ENCODE results near the gene SUPT4H1. TPM values are rescaled to one million over a fixed set of nuclear protein-coding genes. Genes with fewer than 3 reads are reported as not detected.
"Not testable (repeated sequence)": the region's sequence is repeated elsewhere in the genome, so short reads cannot be mapped to it uniquely, and the experiment has no call there.

The SUPT4H1 gene
- total RNA-seq, 2 experiments from 2014 or later, result 85.8 to 91.0 TPM

DNA sequence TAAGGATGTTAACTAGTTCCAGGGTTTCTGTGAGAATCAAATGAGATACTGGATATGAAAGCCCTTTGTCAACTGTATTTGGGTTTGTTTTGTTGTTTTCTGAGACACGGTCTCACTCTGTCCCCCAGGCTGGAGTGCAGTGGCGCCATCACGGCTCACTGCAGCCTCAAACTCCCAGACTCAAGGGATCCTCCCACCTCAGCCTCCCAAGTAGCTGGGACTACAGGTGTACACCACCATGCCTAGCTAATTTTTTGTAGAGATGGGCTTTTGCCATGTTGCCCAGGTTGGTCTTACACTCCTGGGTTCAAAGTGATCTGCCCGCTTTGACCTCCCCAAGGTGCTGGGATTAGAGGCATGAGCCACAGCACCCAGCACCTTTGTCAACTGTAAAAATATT lies 8.9 kb downstream of the SUPT4H1 start:
- ChIA-PET POLR2A (interaction anchor here (0.9 to 22.3 kb wide), 9 partner anchors 8 to 1443 kb away, joined by 3 to 1460 read pairs (median 17); partner anchors contain the start of genes RNF43, SUPT4H1 and TSPOAP1), CTCF (interaction anchor here (2.4 to 3.3 kb wide), 5 partner anchors 9 to 27 kb away, joined by 11 to 91 read pairs (median 28); partner anchors contain the start of genes SUPT4H1 and TSPOAP1)
- Mint-ChIP-seq H3K4me3 (peak overlapping the region; percentile 98), H3K9me3 (no peaks in the 10 kb centered on the region), H3K4me1 (peaks cover 81% of the 10 kb centered on the region), H3K36me3 (ENCODE audit: low read depth) (peaks cover 88% of the 10 kb centered on the region), H3K27ac (peak overlapping the region; percentile 100), H3K27me3 (no peaks in the 10 kb centered on the region)
- no peak for DNase-seq

DNA sequence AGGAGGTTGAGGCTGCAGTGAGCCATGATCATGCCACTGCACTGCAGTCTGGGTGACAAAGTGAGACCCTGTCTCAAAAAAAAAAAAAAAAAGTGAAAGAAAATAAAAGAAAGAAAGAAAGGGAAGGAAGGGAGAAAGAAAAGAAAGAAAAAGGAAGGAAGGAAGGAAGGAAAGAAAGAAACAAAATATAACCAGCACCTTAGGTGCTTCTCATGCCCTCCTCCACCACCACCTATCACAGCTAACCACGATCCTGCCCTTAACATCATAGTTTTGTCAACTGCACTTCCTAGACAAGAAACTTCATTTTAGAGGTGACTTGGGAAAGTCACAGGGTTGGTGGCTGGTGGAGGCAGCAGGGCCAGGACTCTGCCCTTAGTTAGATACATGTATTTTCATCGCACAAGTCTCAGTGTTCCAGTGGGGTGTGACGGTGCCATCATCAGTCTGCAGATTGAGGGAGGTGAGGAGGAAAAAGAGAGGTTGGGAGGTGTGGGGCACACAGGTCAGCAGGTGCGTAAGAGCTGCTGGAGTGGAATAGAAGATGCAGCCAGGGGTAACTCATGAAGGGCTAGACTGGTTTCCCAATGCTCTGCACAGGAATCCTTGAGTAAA lies 10.0 kb downstream of the SUPT4H1 start:
- H3K27ac Mint-ChIP-seq, result peak overlapping the region; percentile 100
- POLR2A ChIA-PET, result interaction anchor here (3.3 to 22.3 kb wide), 5 partner anchors 7 to 73 kb away, joined by 17 to 1460 read pairs (median 882); partner anchors contain the start of genes RNF43, SUPT4H1 and TSPOAP1
- CTCF ChIA-PET, result interaction anchor here (0.8 to 6.0 kb wide), 6 partner anchors 8 to 24 kb away, joined by 3 to 41 read pairs (median 16); partner anchors contain the start of gene SUPT4H1
- H3K4me3 Mint-ChIP-seq, result peak overlapping the region; percentile 98
- DNase-seq, result no peak
- H3K36me3 Mint-ChIP-seq (ENCODE audit: low read depth), result peaks cover 83% of the 10 kb centered on the region
- H3K27me3 Mint-ChIP-seq, result no peaks in the 10 kb centered on the region
- H3K9me3 Mint-ChIP-seq, result no peaks in the 10 kb centered on the region
- peaks cover 74% of the 10 kb centered on the region for H3K4me1 Mint-ChIP-seq

- Mint-ChIP-seq H3K36me3 (ENCODE audit: low read depth) (peaks cover 79% of the 10 kb centered on the region), H3K27ac (peak overlapping the region; percentile 100), H3K4me1 (peaks cover 74% of the 10 kb centered on the region), H3K4me3 (peak overlapping the region; percentile 98)
- ChIA-PET CTCF (interaction anchor here (0.8 to 6.0 kb wide), 5 partner anchors 9 to 24 kb away, joined by 3 to 41 read pairs (median 8); partner anchors contain the start of gene SUPT4H1), POLR2A (interaction anchor here (7.3 to 22.3 kb wide), 4 partner anchors 7 to 74 kb away, joined by 81 to 1460 read pairs (median 1112); partner anchors contain the start of genes RNF43, SUPT4H1 and TSPOAP1)
- not testable (repeated sequence) for H3K9me3 Mint-ChIP-seq, H3K27me3 Mint-ChIP-seq, DNase-seq
These were observed 10.7 kb downstream of the SUPT4H1 start for GRCh38 chr17:58341136-58341860.

DNA sequence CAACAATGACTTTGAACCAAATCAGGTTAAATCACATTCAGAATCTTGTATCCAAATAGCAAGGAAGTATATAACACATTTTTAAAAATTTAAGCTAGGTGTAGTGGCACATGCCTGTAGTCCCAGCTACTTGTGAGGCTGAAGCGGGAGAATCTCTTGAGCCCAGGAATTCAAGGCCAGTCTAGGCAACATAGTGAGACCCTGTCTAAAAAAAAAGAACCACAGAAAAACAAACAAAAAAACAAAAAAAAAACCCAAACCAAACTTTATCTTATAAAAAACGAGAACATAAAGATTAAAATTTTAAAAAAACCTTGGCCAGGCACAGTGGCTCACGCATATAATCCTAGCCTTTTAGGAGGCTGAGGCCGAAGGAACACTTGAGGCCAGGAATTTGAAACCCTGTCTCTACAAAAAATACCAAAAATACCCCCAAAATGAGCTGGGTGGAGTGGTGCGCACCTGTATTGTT lies 11.6 kb downstream of the SUPT4H1 start:
- no peaks in the 10 kb centered on the region for H3K27me3 Mint-ChIP-seq
- peak overlapping the region; percentile 98 for H3K4me3 Mint-ChIP-seq
- POLR2A ChIA-PET, result interaction anchor here (1.5 to 22.3 kb wide), 6 partner anchors 6 to 766 kb away, joined by 4 to 1460 read pairs (median 482); partner anchors contain the start of genes RNF43, SUPT4H1, TRIM37 and TSPOAP1
- no peak for DNase-seq
- H3K4me1 Mint-ChIP-seq, result peaks cover 74% of the 10 kb centered on the region
- no peaks in the 10 kb centered on the region for H3K9me3 Mint-ChIP-seq
- H3K36me3 Mint-ChIP-seq (ENCODE audit: low read depth), result peaks cover 70% of the 10 kb centered on the region
- peak overlapping the region; percentile 100 for H3K27ac Mint-ChIP-seq
- CTCF ChIA-PET, result interaction anchor here (1.6 to 6.0 kb wide), 5 partner anchors 8 to 77 kb away, joined by 4 to 41 read pairs (median 8); partner anchors contain the start of genes RNF43 and SUPT4H1

DNA sequence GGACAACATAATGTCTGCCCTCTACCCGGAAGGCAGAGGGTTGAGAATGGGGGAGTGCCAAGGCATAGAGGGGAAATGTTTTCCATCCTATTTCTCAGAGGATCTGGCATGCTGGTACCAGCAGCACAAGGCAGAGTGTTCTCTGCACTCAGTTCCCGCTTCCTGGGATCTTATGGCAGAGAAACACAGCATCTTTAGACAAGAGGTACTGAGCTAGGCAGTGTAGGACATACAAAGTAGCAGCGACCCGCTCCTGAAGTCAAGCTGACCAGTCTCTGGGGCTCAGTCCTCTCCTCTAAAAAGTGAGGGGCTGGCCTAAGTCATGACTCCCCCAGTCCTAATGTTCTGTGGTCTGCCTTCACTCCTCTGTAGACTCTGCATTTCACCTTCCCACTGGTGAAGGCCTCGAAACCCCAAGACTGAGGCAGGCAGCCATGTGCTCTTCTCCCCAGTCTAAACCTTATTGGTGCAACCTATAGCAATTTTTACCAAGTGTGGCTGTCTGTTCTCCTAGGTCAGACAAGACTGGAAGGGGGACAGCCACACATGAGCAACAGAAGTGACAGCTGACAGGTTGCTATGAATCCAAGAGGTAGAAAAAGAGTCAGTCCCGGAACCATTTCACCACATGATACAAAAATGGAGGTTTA lies 12.1 kb downstream of the SUPT4H1 start:
- ChIA-PET CTCF (interaction anchor here (1.8 to 6.0 kb wide), 6 partner anchors 6 to 78 kb away, joined by 7 to 51 read pairs (median 26); partner anchors contain the start of genes RNF43 and SUPT4H1), POLR2A (interaction anchor here (0.9 to 22.3 kb wide), 11 partner anchors 3 to 767 kb away, joined by 3 to 1460 read pairs (median 8); partner anchors contain the start of genes RNF43, SRSF1, SUPT4H1 and TRIM37)
- Mint-ChIP-seq H3K4me3 (peak overlapping the region; percentile 98), H3K27me3 (no peaks in the 10 kb centered on the region), H3K27ac (peak overlapping the region; percentile 100), H3K9me3 (no peaks in the 10 kb centered on the region), H3K36me3 (ENCODE audit: low read depth) (peaks cover 65% of the 10 kb centered on the region), H3K4me1 (peaks cover 70% of the 10 kb centered on the region)
- DNase-seq, result peak; percentile 43

DNA sequence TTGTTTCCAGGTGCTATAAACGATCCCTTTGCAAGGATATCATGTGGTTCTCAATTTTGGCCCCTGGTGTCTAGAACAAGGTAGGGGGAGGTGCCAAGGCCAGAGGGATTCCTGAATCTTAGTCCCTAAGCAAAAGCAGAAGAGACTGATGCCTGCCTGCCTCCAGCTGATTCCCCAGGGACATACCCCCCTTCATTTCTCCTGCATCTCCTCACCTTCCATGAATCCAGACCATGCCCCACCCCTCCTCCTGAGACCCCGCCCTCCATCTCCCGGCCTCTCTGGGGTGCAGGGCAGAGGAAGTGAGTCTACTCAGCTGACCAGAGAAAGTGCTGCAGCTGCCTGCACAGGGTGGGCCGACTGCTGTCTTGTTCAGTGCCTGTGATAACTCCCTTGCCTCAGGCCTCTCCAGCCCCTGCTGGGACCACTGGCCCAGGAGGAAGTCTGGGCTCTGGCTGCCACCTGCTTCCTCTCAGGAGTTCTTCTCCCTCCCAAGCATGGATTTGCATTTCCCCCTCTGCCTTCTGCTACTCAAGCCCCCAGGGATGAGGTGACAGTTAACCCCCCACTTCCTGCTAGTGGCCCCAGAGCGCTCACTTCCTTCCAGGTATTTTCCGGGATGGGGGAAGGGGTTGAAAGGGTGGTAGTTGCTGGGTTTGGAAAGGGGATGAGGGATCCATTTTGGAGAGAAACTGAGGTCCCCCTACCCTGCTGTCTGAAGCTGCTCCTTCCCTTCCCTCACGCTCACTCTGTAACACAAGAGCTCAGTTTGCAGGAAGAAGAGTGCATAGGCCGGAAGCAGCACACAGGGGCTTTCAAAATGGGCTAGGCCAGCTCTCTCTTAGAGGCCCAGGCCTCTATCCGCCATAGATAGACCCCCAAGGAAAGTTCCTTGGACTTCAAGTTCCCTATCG lies 12.9 kb downstream of the SUPT4H1 start:
- H3K27ac Mint-ChIP-seq, result peak overlapping the region; percentile 100
- no peaks in the 10 kb centered on the region for H3K27me3 Mint-ChIP-seq
- CTCF ChIA-PET, result interaction anchor here (1.8 to 6.0 kb wide), 7 partner anchors 7 to 149 kb away, joined by 4 to 51 read pairs (median 26); partner anchors contain the start of genes RNF43 and SUPT4H1
- peaks cover 65% of the 10 kb centered on the region for H3K4me1 Mint-ChIP-seq
- peak overlapping the region; percentile 98 for H3K4me3 Mint-ChIP-seq
- peaks cover 64% of the 10 kb centered on the region for H3K36me3 Mint-ChIP-seq (ENCODE audit: low read depth)
- H3K9me3 Mint-ChIP-seq, result no peaks in the 10 kb centered on the region
- DNase-seq, result peak; percentile 85
- POLR2A ChIA-PET, result interaction anchor here (0.9 to 22.3 kb wide), 14 partner anchors 4 to 1490 kb away, joined by 3 to 1460 read pairs (median 8); partner anchors contain the start of genes RNF43, SRSF1, SUPT4H1 and TRIM37

DNA sequence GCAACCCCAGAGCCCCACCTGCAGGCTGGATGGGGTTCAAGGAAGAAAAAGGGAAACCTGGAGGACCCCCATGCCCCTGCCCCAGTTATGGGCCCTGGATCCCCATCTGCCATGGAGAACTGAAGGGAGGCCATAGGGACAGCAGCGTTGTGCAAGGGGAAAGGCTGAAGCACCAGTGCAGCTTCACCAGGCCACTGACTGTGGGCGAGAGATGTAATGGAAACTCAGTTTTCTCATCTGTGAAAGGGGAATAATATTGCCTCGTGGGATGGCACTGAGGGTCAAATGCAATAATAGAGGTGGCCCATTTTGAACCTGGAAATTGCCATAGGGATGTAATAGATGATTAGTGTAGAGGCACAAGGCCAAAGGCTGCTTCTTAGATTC lies 13.6 kb downstream of the SUPT4H1 start:
- no peaks in the 10 kb centered on the region for H3K27me3 Mint-ChIP-seq
- peak overlapping the region; percentile 98 for H3K4me3 Mint-ChIP-seq
- H3K4me1 Mint-ChIP-seq, result peaks cover 58% of the 10 kb centered on the region
- POLR2A ChIA-PET, result interaction anchor here (1.2 to 22.3 kb wide), 19 partner anchors 4 to 1500 kb away, joined by 3 to 1460 read pairs (median 15); partner anchors contain the start of genes MTMR4, RNF43, SRSF1 and SUPT4H1
- CTCF ChIA-PET, result interaction anchor here (1.4 to 6.0 kb wide), 8 partner anchors 8 to 149 kb away, joined by 4 to 51 read pairs (median 14); partner anchors contain the start of genes RNF43 and SUPT4H1
- H3K9me3 Mint-ChIP-seq, result no peaks in the 10 kb centered on the region
- H3K27ac Mint-ChIP-seq, result peak overlapping the region; percentile 100
- DNase-seq, result no peak
- H3K36me3 Mint-ChIP-seq (ENCODE audit: low read depth), result peaks cover 59% of the 10 kb centered on the region

- POLR2A ChIA-PET, result interaction anchor here (0.7 to 22.3 kb wide), 22 partner anchors 3 to 1501 kb away, joined by 3 to 1460 read pairs (median 12); partner anchors contain the start of genes HSF5, MTMR4, RNF43 and SKA2
- H3K4me1 Mint-ChIP-seq, result peaks cover 52% of the 10 kb centered on the region
- CTCF ChIA-PET, result interaction anchor here (0.8 to 6.0 kb wide), 8 partner anchors 8 to 150 kb away, joined by 3 to 51 read pairs (median 13); partner anchors contain the start of genes RNF43 and SUPT4H1
These were observed 14.2 kb downstream of the SUPT4H1 start for GRCh38 chr17:58337600-58338453.

DNA sequence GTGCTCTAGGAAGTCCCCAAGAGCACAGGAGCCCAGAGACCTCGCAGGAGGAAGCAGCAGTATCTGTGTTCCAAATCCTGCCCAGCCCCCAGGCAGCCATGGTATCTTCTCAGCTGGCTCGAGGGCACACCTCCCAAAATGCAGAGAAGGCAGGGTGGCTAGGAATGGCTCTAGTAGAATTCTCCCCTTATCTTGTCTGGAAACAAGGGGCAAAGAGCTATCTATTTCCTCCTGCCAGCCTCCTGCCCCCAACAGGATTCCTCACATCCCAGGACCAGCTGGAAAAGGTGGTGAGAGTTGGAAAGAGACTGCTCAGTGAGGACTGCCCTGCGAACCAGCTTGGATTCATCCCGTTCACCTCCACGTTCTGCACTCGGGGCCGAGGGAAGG lies 14.8 kb downstream of the SUPT4H1 start:
- Mint-ChIP-seq H3K4me3 (peak overlapping the region; percentile 98), H3K36me3 (ENCODE audit: low read depth) (peaks cover 53% of the 10 kb centered on the region), H3K9me3 (no peaks in the 10 kb centered on the region), H3K4me1 (peaks cover 47% of the 10 kb centered on the region), H3K27me3 (peaks cover under 1% of the 10 kb centered on the region), H3K27ac (peak overlapping the region; percentile 100)
- peak; percentile 66 for DNase-seq
- POLR2A ChIA-PET, result interaction anchor here (0.5 to 22.3 kb wide), 21 partner anchors 6 to 1502 kb away, joined by 3 to 1460 read pairs (median 11); partner anchors contain the start of genes HSF5, MTMR4, RNF43 and SKA2
- CTCF ChIA-PET, result interaction anchor here (0.8 to 6.0 kb wide), 8 partner anchors 9 to 150 kb away, joined by 3 to 51 read pairs (median 13); partner anchors contain the start of genes RNF43 and SUPT4H1

More at GRCh38 chr17:58337600-58338453, 14.2 kb downstream of the SUPT4H1 start:
- Mint-ChIP-seq H3K36me3 (ENCODE audit: low read depth) (peaks cover 56% of the 10 kb centered on the region), H3K27ac (peak overlapping the region; percentile 100), H3K9me3 (no peaks in the 10 kb centered on the region), H3K27me3 (no peaks in the 10 kb centered on the region), H3K4me3 (peak overlapping the region; percentile 98)
- DNase-seq, result peak; percentile 96
